Common myeloid progenitor, CD34-positive (primary cell): Measurements from ENCODE around the gene RAP1GAP2.

Experiments used
- CTCF ChIA-PET: fragments of 350-600 bp; sonication (Branson Sonifier 250); formaldehyde crosslinking; loops from one replicate; lab custom pipeline; 2021; ENCODE audit warnings: antibody characterized with exemption; lab: Charles Lee
- POLR2A ChIA-PET: fragments of 350-600 bp; sonication (Branson Sonifier 250); formaldehyde crosslinking; loops from one replicate; lab custom pipeline; 2021; ENCODE audit warnings: antibody characterized with exemption; lab: Charles Lee
- DNase-seq, 3 donors: peaks; one replicate each; pipeline versions ENCODE4 v3.0.0 to v3.0.0-alpha.2; 2013
- H3K27ac ChIP-seq, 2 experiments: 1 replicate in 1 of 2; 2 replicates in 1 of 2; pipeline ENCODE4 v1.7.0; 2013; ENCODE audit warnings: inconsistent platforms in 2 of 2, low read length in 2 of 2, mild to moderate bottlenecking in 2 of 2, low read depth in 1 of 2, moderate library complexity in 1 of 2; ENCODE audit not compliant: severe bottlenecking in 2 of 2, insufficient read depth in 1 of 2, poor library complexity in 1 of 2
- H3K27me3 ChIP-seq, 5 experiments: replicated peaks in 2 of 5; 1 replicate in 3 of 5; 2 replicates in 2 of 5; pipeline versions ENCODE4 v1.6.1 to v1.7.0; 2013; ENCODE audit warnings: low read length in 4 of 5, mild to moderate bottlenecking in 2 of 5, moderate library complexity in 2 of 5, inconsistent platforms in 1 of 5; ENCODE audit not compliant: insufficient read depth in 5 of 5, control insufficient read depth in 4 of 5
- H3K36me3 ChIP-seq, 4 experiments: 1 replicate in 2 of 4; 2 replicates in 2 of 4; pipeline versions ENCODE4 v1.6.1 to v1.7.0; 2013; ENCODE audit warnings: low read length in 3 of 4, control low read depth in 1 of 4, mild to moderate bottlenecking in 1 of 4; ENCODE audit not compliant: control insufficient read depth in 4 of 4, insufficient read depth in 4 of 4
- H3K4me1 ChIP-seq, 4 experiments: 1 replicate in 3 of 4; 2 replicates in 1 of 4; pipeline versions ENCODE4 v1.6.1 to v1.7.1; 2013; ENCODE audit warnings: low read length in 3 of 4, mild to moderate bottlenecking in 3 of 4, control low read depth in 1 of 4, inconsistent platforms in 1 of 4, moderate library complexity in 1 of 4; ENCODE audit not compliant: control insufficient read depth in 4 of 4, insufficient read depth in 4 of 4; ENCODE audit errors: control extremely low read depth in 1 of 4
- H3K4me3 ChIP-seq, 7 experiments: 1 replicate in 4 of 7; 2 replicates in 3 of 7; pipeline versions ENCODE4 v1.5.1 to v1.7.0; 2013; ENCODE audit warnings: mild to moderate bottlenecking in 7 of 7, low read length in 6 of 7, moderate library complexity in 6 of 7, inconsistent platforms in 2 of 7, low read depth in 2 of 7, control low read depth in 1 of 7; ENCODE audit not compliant: insufficient read depth in 4 of 7, control insufficient read depth in 1 of 7; ENCODE audit errors: extremely low read depth in 1 of 7
- H3K9me3 ChIP-seq, 5 experiments: 1 replicate in 4 of 5; 2 replicates in 1 of 5; pipeline versions ENCODE4 v1.6.1 to v1.7.1; 2013; ENCODE audit warnings: low read length in 4 of 5, mild to moderate bottlenecking in 2 of 5, inconsistent platforms in 1 of 5, low read depth in 1 of 5, moderate library complexity in 1 of 5; ENCODE audit not compliant: control insufficient read depth in 4 of 5, insufficient read depth in 2 of 5; ENCODE audit errors: control extremely low read depth in 1 of 5
- whole genome bisulfite sequencing: methylation state at CpG from one replicate; pipeline ENCODE4 v1.1.5; 2013; ENCODE audit not compliant: insufficient coverage; 5-methylcytosine and 5-hydroxymethylcytosine counted together

The RAP1GAP2 gene

DNA sequence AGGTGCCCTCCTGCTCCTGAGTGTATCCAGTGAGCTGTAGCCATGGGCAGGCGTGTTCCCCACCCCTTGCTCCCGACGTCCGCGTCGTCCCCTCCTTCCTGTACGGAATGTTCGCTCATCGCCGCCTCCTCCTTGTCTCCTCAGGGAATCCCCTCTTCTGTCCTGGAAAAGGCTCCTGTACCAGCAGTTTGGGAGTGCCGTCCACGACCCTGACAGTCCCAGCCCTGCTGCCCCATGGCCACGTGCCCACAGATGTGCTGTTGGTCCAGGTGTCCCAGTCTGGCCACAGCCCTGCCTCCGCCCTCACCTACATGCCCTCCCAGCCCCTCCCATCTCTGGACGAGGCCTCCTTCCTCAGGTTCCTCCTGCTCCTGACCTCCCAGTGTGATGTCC, 237.0 kb downstream of the RAP1GAP2 start:
- no peaks in the 10 kb centered on the region for H3K27me3 ChIP-seq
- no peak for DNase-seq
- POLR2A ChIA-PET, result no interaction called here
- no peak overlapping the region for H3K27ac ChIP-seq
- CTCF ChIA-PET, result interaction anchor here (1.0 kb wide), 1 partner anchor 15 kb away, joined by 3 read pairs; no protein-coding TSS in a partner anchor
- 98% methylated on average over 14 of the region's 15 CpGs for WGBS
- H3K9me3 ChIP-seq, result no peaks in the 10 kb centered on the region
- peaks cover 7 to 40% (median 19%) of the 10 kb centered on the region in 4 experiments for H3K36me3 ChIP-seq
- H3K4me1 ChIP-seq, result no peaks in the 10 kb centered on the region
- no peak overlapping the region for H3K4me3 ChIP-seq

DNA sequence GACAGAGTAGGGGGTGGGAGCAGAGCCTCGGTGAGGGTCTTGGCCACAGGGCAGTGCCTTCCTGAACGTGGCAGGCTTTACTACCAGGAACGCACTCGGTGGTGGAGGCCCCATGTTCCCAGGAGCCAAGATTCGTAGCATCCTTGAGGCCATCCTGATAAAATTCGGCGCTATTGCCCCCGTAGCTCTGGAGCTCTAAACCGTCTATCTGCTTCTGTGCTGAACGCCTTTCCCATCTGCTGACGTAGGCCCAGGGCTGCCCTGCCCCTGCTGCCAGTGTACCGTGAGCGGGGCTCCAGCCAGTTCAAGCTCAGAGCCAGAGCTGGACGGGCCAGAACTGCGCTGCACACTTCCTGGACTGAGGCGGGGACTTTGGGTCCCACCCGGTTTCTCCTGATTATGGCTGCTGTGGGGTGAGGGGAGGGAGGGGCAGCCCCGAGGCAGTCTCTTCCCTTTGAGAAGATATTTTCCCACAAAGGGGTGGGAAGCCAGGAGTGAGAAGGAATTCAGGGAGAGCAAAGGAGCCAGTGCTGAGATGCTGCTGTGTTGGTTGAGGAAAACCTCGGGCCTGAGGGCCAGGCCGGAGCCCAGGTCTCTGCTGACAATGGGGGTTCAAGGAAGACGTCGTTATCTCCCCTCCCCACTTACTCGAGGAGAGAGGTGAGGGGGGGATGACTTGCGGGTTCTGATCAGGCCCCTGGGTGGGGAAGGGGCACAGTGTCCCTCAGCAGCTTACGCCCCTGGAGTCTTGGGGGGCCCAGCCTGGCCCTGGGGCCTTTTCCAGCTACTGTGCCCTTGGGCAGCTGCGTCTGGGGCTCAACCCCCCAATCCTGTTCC, 237.7 kb downstream of the RAP1GAP2 start:
- no peak overlapping the region for H3K27ac ChIP-seq
- POLR2A ChIA-PET, result no interaction called here
- CTCF ChIA-PET, result interaction anchor here (1.0 kb wide), 1 partner anchor 15 kb away, joined by 3 read pairs; no protein-coding TSS in a partner anchor
- peaks cover 7 to 35% (median 17%) of the 10 kb centered on the region in 4 experiments for H3K36me3 ChIP-seq
- DNase-seq, result no peak
- H3K4me1 ChIP-seq, result peaks cover 0 to 1% (median 0%) of the 10 kb centered on the region in 4 experiments
- WGBS, result 90% methylated on average over 17 of the region's 26 CpGs
- no peaks in the 10 kb centered on the region for H3K27me3 ChIP-seq
- no peaks in the 10 kb centered on the region for H3K9me3 ChIP-seq
- H3K4me3 ChIP-seq, result no peak overlapping the region

- Histone ChIP-seq H3K4me3 (no peak overlapping the region), H3K27me3 (no peaks in the 10 kb centered on the region), H3K4me1 (peaks cover 0 to 7% (median under 1%) of the 10 kb centered on the region in 4 experiments), H3K27ac (no peak overlapping the region), H3K9me3 (no peaks in the 10 kb centered on the region), H3K36me3 (peaks cover 5 to 29% (median 13%) of the 10 kb centered on the region in 4 experiments)
- DNase-seq, result no peak
- ChIA-PET POLR2A (no interaction called here), CTCF (no interaction called here)
- WGBS, result 90% methylated on average over 6 of the region's 9 CpGs
Observed at GRCh38 chr17:3034578-3034920, 238.3 kb downstream of the RAP1GAP2 start.

DNA sequence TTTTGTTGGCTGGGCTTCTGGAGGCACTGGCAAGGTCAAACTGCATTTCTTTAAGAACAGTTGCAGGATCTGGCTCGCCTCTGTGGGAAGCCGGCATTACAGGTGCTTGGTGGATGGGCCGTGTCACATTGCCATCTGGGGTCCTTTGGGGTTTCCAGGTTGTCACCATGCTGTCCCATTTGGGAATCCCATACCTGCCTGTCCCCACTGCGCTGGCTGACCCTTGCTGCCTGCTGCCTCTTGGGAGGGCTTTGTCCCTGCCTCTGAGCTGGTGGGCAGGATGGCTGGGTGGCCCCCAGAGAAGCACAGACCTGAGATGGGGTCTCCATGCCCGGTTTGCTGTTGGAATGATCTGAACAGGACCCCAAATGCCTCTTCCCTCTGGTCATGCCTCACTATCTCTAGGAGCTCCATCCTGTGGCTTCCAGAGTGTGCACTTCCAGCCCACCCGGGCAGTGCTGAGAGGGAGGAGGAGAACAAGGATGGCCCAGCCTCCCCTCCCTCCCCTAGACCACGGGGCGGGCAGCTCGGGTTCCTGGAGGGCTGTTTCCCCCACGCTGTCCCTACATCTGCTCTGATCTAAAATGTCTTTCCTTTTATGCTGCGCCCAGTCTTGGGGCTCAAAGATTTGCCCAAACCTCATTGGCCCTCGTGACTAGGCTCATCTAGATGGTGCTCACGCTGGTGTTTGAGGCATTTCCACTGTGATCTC, 239.2 kb downstream of the RAP1GAP2 start:
- Histone ChIP-seq H3K27ac (no peak overlapping the region), H3K4me1 (peaks cover 0 to 14% (median 3%) of the 10 kb centered on the region in 4 experiments), H3K4me3 (no peak overlapping the region), H3K9me3 (no peaks in the 10 kb centered on the region), H3K27me3 (no peaks in the 10 kb centered on the region), H3K36me3 (peaks cover 5 to 23% (median 11%) of the 10 kb centered on the region in 4 experiments)
- CTCF ChIA-PET, result interaction anchor here (1.0 to 1.1 kb wide), 2 partner anchors 23 to 208 kb away, joined by 3 read pairs; no protein-coding TSS in a partner anchor
- 85% methylated on average over 12 of the region's 13 CpGs for WGBS
- POLR2A ChIA-PET, result interaction anchor here (1.1 kb wide), 1 partner anchor 14 kb away, joined by 3 read pairs; no protein-coding TSS in a partner anchor
- no peak for DNase-seq

DNA sequence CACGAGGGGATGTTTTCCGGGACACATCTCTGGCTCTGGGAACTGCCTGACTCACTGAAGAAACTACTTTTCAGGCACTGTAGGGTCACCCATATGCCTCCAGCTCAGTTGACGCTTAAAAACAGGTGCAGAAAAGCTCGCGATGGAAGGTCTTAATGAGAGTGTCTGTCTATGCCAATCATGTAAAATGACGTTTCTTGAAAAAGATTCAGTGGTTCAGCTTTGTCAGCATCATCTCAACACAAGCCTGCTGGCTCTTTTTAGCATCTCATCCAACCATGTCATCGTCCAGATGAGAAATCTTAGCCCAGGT, 239.7 kb downstream of the RAP1GAP2 start:
- CTCF ChIA-PET, result interaction anchor here (1.0 to 1.1 kb wide), 2 partner anchors 24 to 209 kb away, joined by 3 read pairs; no protein-coding TSS in a partner anchor
- H3K4me1 ChIP-seq, result peaks cover 0 to 14% (median 3%) of the 10 kb centered on the region in 4 experiments
- no peaks in the 10 kb centered on the region for H3K9me3 ChIP-seq
- POLR2A ChIA-PET, result interaction anchor here (1.1 kb wide), 1 partner anchor 15 kb away, joined by 3 read pairs; no protein-coding TSS in a partner anchor
- no peak overlapping the region for H3K27ac ChIP-seq
- no peaks in the 10 kb centered on the region for H3K27me3 ChIP-seq
- 95% methylated on average over 7 of the region's 7 CpGs for WGBS
- H3K36me3 ChIP-seq, result peaks cover 3 to 18% (median 9%) of the 10 kb centered on the region in 4 experiments
- H3K4me3 ChIP-seq, result no peak overlapping the region
- DNase-seq, result no peak

- no peak for DNase-seq
- H3K9me3 ChIP-seq, result no peaks in the 10 kb centered on the region
- no peaks in the 10 kb centered on the region for H3K27me3 ChIP-seq
- 98% methylated on average over 5 of the region's 6 CpGs for WGBS
- ChIA-PET POLR2A (no interaction called here), CTCF (interaction anchor here (1.1 kb wide), 1 partner anchor 209 kb away, joined by 3 read pairs; no protein-coding TSS in a partner anchor)
- peaks cover 0 to 14% (median 3%) of the 10 kb centered on the region in 4 experiments for H3K4me1 ChIP-seq
- H3K4me3 ChIP-seq, result no peak overlapping the region
- H3K36me3 ChIP-seq, result peaks cover 2 to 16% (median 9%) of the 10 kb centered on the region in 4 experiments
- no peak overlapping the region for H3K27ac ChIP-seq
Observed at GRCh38 chr17:3036800-3037199, 240.6 kb downstream of the RAP1GAP2 start.
